GM18519 (cell line): ENCODE measurements around the gene KCNK2.

ENCODE experiments used
- ATAC-seq: cut with Tn5 transposase; IDR thresholded peaks from one replicate; pipeline ENCODE4 v1.9.1; 2021; ENCODE audit warnings: mild to moderate bottlenecking, moderate library complexity; ENCODE audit not compliant: unreplicated experiment, low FRiP score

Gene KCNK2

GRCh38 chr1:215087603-215088002 lies 5.1 kb downstream of the KCNK2 start:
- no peak for ATAC-seq

- no peak for ATAC-seq
These were observed 11.8 kb downstream of the KCNK2 start for GRCh38 chr1:215094381-215094780.

- ATAC-seq = no peak
These were observed 13.0 kb downstream of the KCNK2 start for GRCh38 chr1:215095524-215095923.

- no peak for ATAC-seq
These were observed 19.0 kb downstream of the KCNK2 start for GRCh38 chr1:215101511-215101910.

- ATAC-seq = no peak
These were observed 21.7 kb downstream of the KCNK2 start for GRCh38 chr1:215104283-215104682.

- no peak for ATAC-seq
These were observed 23.5 kb downstream of the KCNK2 start for GRCh38 chr1:215106067-215106466.

GRCh38 chr1:215109171-215109570 lies 26.6 kb downstream of the KCNK2 start:
- no peak for ATAC-seq

GRCh38 chr1:215111916-215112315 lies 29.4 kb downstream of the KCNK2 start:
- ATAC-seq = no peak

- no peak for ATAC-seq
These were observed 31.2 kb downstream of the KCNK2 start for GRCh38 chr1:215113776-215114153.

- ATAC-seq = no peak
These were observed 31.8 kb downstream of the KCNK2 start for GRCh38 chr1:215114154-215114933.

GRCh38 chr1:215115760-215116159 lies 33.2 kb downstream of the KCNK2 start:
- no peak for ATAC-seq

- ATAC-seq = no peak
These were observed 35.5 kb downstream of the KCNK2 start for GRCh38 chr1:215118081-215118480.

GRCh38 chr1:215119056-215119455 lies 36.5 kb downstream of the KCNK2 start:
- ATAC-seq = no peak

- no peak for ATAC-seq
These were observed 37.3 kb downstream of the KCNK2 start for GRCh38 chr1:215119719-215120365.

GRCh38 chr1:215128504-215128903 lies 46.0 kb downstream of the KCNK2 start:
- no peak for ATAC-seq

GRCh38 chr1:215131291-215131690 lies 48.8 kb downstream of the KCNK2 start:
- no peak for ATAC-seq

- ATAC-seq = no peak
These were observed 49.6 kb downstream of the KCNK2 start for GRCh38 chr1:215132156-215132555.

GRCh38 chr1:215133532-215133931 lies 51.0 kb downstream of the KCNK2 start:
- no peak for ATAC-seq

- ATAC-seq = no peak
These were observed 55.4 kb downstream of the KCNK2 start for GRCh38 chr1:215137985-215138384.

GRCh38 chr1:215140135-215140534 lies 57.6 kb downstream of the KCNK2 start:
- no peak for ATAC-seq

GRCh38 chr1:215141460-215141859 lies 58.9 kb downstream of the KCNK2 start:
- ATAC-seq = no peak

- ATAC-seq = no peak
These were observed 61.0 kb downstream of the KCNK2 start for GRCh38 chr1:215143497-215143896.
